ENCODE data around the gene SLCO1A2. TPM values are rescaled to one million over a fixed set of nuclear protein-coding genes. Genes with fewer than 3 reads are reported as not detected.

The SLCO1A2 gene
- total RNA-seq, 4 donors from 2014 or later, result not detected

GRCh38 chr12:21330682-21331253 is 3.9 kb downstream of the SLCO1A2 start:
- no peak overlapping the region for H3K4me3 ChIP-seq
- in situ Hi-C loops (cut with MboI; ENCODE audit: low pct_ligation_motif_present in 1 of 4, low pct_unique_long_range_greater_than_20kb in 1 of 4, low sequenced_read_pairs in 3 of 4), result no loop called here
- H3K27me3 ChIP-seq, result no peaks in the 10 kb centered on the region
- H3K27ac ChIP-seq, result no peak overlapping the region
- TF ChIP-seq EP300 (IDR thresholded peaks at IDR 0.05; ENCODE audit: low read depth) (no peak), POLR2AphosphoS5 (IDR thresholded peaks at IDR 0.05) (no peak), CTCF (IDR thresholded peaks at IDR 0.05) (no peak), POLR2A (IDR thresholded peaks at IDR 0.05) (no peak)
- H3K4me1 ChIP-seq, result no peaks in the 10 kb centered on the region
- no peak for DNase-seq
- H3K9me3 ChIP-seq, result peaks cover 6 to 8% of the 10 kb centered on the region in 2 donors
- 53 to 62% methylated on average over 1 of the region's 1 CpG for WGBS, 2 donors (ENCODE audit: low coverage in 1 of 2)
- intact Hi-C loops (cut with DNase I; ENCODE audit: low total_unique reads), result no loop called here
- no peaks in the 10 kb centered on the region for H3K36me3 ChIP-seq

DNA sequence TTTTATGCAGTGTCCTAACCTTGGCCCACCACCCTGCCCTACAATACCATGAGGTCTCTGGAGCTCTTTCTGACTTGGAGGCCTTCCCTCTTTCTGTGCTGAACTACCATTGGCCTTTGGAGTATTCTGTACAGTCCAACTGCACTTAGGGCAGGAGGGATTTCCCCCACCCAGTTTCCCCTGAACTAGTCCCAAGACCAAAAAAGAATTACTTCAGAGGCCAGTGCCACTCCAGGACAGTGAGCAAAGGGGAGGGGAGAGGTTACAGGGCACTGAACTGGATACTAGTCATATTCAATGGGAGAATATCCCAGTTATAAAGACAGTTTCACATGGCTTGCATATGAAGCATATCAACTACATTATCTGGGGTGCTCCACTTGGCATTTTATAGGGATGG is 6.1 kb downstream of the SLCO1A2 start:
- no peak for DNase-seq
- Histone ChIP-seq H3K4me3 (no peak overlapping the region), H3K36me3 (no peaks in the 10 kb centered on the region), H3K27ac (no peak overlapping the region), H3K9me3 (peaks cover 6 to 8% of the 10 kb centered on the region in 2 donors), H3K27me3 (no peaks in the 10 kb centered on the region), H3K4me1 (no peaks in the 10 kb centered on the region)
- intact Hi-C loops (cut with DNase I; ENCODE audit: low total_unique reads), result loop anchor here (1.0 kb wide), 1 partner anchor 17 kb away; no protein-coding TSS in a partner anchor
- no peak for TF ChIP-seq CTCF (IDR thresholded peaks at IDR 0.05)
- no peak for TF ChIP-seq POLR2AphosphoS5 (IDR thresholded peaks at IDR 0.05)
- TF ChIP-seq EP300 (IDR thresholded peaks at IDR 0.05; ENCODE audit: low read depth), result no peak
- TF ChIP-seq POLR2A (IDR thresholded peaks at IDR 0.05), result no peak
- in situ Hi-C loops (cut with MboI; ENCODE audit: low pct_ligation_motif_present in 1 of 4, low pct_unique_long_range_greater_than_20kb in 1 of 4, low sequenced_read_pairs in 3 of 4), result no loop called here

- no peak for DNase-seq
- H3K9me3 ChIP-seq, result no peaks in the 10 kb centered on the region
- H3K4me1 ChIP-seq, result no peaks in the 10 kb centered on the region
- no peak overlapping the region for H3K27ac ChIP-seq
- 21 to 29% methylated on average over 1 of the region's 1 CpG for WGBS, 2 donors (ENCODE audit: low coverage in 1 of 2)
- in situ Hi-C loops (cut with MboI; ENCODE audit: low pct_ligation_motif_present in 1 of 4, low pct_unique_long_range_greater_than_20kb in 1 of 4, low sequenced_read_pairs in 3 of 4), result no loop called here
- H3K27me3 ChIP-seq, result no peaks in the 10 kb centered on the region
- intact Hi-C loops (cut with DNase I; ENCODE audit: low total_unique reads), result no loop called here
- H3K4me3 ChIP-seq, result no peak overlapping the region
- H3K36me3 ChIP-seq, result no peaks in the 10 kb centered on the region
- no peak for TF ChIP-seq POLR2AphosphoS5 (IDR thresholded peaks at IDR 0.05)
- TF ChIP-seq EP300 (IDR thresholded peaks at IDR 0.05; ENCODE audit: low read depth), result no peak
- no peak for TF ChIP-seq CTCF (IDR thresholded peaks at IDR 0.05)
- TF ChIP-seq POLR2A (IDR thresholded peaks at IDR 0.05), result no peak
These were observed 10.2 kb downstream of the SLCO1A2 start for GRCh38 chr12:21324551-21324950.

- H3K36me3 ChIP-seq, result no peaks in the 10 kb centered on the region
- no peak for DNase-seq
- H3K27me3 ChIP-seq, result no peaks in the 10 kb centered on the region
- intact Hi-C loops (cut with DNase I; ENCODE audit: low total_unique reads), result no loop called here
- no peak for TF ChIP-seq EP300 (IDR thresholded peaks at IDR 0.05; ENCODE audit: low read depth)
- TF ChIP-seq CTCF (IDR thresholded peaks at IDR 0.05), result no peak
- no peak for TF ChIP-seq POLR2AphosphoS5 (IDR thresholded peaks at IDR 0.05)
- no peak for TF ChIP-seq POLR2A (IDR thresholded peaks at IDR 0.05)
- H3K4me3 ChIP-seq, result no peak overlapping the region
- no peaks in the 10 kb centered on the region for H3K4me1 ChIP-seq
- in situ Hi-C loops (cut with MboI; ENCODE audit: low pct_ligation_motif_present in 1 of 4, low pct_unique_long_range_greater_than_20kb in 1 of 4, low sequenced_read_pairs in 3 of 4), result no loop called here
- no peak overlapping the region for H3K27ac ChIP-seq
- H3K9me3 ChIP-seq, result no peaks in the 10 kb centered on the region
- 49 to 59% methylated on average over 2 of the region's 2 CpGs for WGBS, 2 donors (ENCODE audit: low coverage in 1 of 2)
These were observed 11.0 kb downstream of the SLCO1A2 start for GRCh38 chr12:21323736-21324135.

All from transverse colon (tissue), 4 donors.